IPS-18c (cell line): Measurements from ENCODE around the gene YPEL2.
"Not testable (repeated sequence)": the region's sequence is repeated elsewhere in the genome, so short reads cannot be mapped to it uniquely, and the experiment has no call there.

Experiments
- H3K4me3 ChIP-seq: 2 replicates; pipeline ENCODE4 v1.7.0; 2013; ENCODE audit warnings: low read depth, mild to moderate bottlenecking, low read length, moderate library complexity; ENCODE audit not compliant: insufficient read depth
- H3K9me3 ChIP-seq: one replicate; pipeline ENCODE4 v1.6.1; 2013; ENCODE audit warnings: mild to moderate bottlenecking, low read length, moderate library complexity; ENCODE audit not compliant: control insufficient read depth, insufficient read depth

Gene YPEL2

GRCh38 chr17:59409336-59410048 is 78.0 kb downstream of the YPEL2 start:
- Histone ChIP-seq H3K9me3 (peaks cover 2% of the 10 kb centered on the region), H3K4me3 (no peak overlapping the region)

- H3K9me3 ChIP-seq = peaks cover 2% of the 10 kb centered on the region
- H3K4me3 ChIP-seq = no peak overlapping the region
These were observed 78.6 kb downstream of the YPEL2 start for GRCh38 chr17:59410049-59410437.

GRCh38 chr17:59412431-59412830 is 81.0 kb downstream of the YPEL2 start:
- not testable (repeated sequence) for H3K4me3 ChIP-seq, H3K9me3 ChIP-seq

GRCh38 chr17:59413014-59413766 is 81.7 kb downstream of the YPEL2 start:
- peaks cover 2% of the 10 kb centered on the region for H3K9me3 ChIP-seq
- no peak overlapping the region for H3K4me3 ChIP-seq

- Histone ChIP-seq H3K4me3 (no peak overlapping the region), H3K9me3 (no peaks in the 10 kb centered on the region)
These were observed 83.9 kb downstream of the YPEL2 start for GRCh38 chr17:59415397-59415796.

GRCh38 chr17:59416184-59416583 is 84.7 kb downstream of the YPEL2 start:
- Histone ChIP-seq H3K4me3 (no peak overlapping the region), H3K9me3 (no peaks in the 10 kb centered on the region)

GRCh38 chr17:59417452-59417851 is 86.0 kb downstream of the YPEL2 start:
- H3K4me3 ChIP-seq = no peak overlapping the region
- no peaks in the 10 kb centered on the region for H3K9me3 ChIP-seq

- Histone ChIP-seq H3K4me3 (no peak overlapping the region), H3K9me3 (no peaks in the 10 kb centered on the region)
These were observed 87.3 kb downstream of the YPEL2 start for GRCh38 chr17:59418732-59419166.

GRCh38 chr17:59420901-59421300 is 89.4 kb downstream of the YPEL2 start:
- Histone ChIP-seq H3K9me3 (peaks cover 3% of the 10 kb centered on the region), H3K4me3 (no peak overlapping the region)

- Histone ChIP-seq H3K9me3 (peaks cover 3% of the 10 kb centered on the region), H3K4me3 (no peak overlapping the region)
These were observed 90.3 kb downstream of the YPEL2 start for GRCh38 chr17:59421722-59422121.

GRCh38 chr17:59423137-59423724 is 91.8 kb downstream of the YPEL2 start:
- no peak overlapping the region for H3K4me3 ChIP-seq
- H3K9me3 ChIP-seq = peaks cover 3% of the 10 kb centered on the region

- H3K9me3 ChIP-seq = peaks cover 3% of the 10 kb centered on the region
- no peak overlapping the region for H3K4me3 ChIP-seq
These were observed 92.4 kb downstream of the YPEL2 start for GRCh38 chr17:59423903-59424302.

- Histone ChIP-seq H3K9me3 (peaks cover 3% of the 10 kb centered on the region), H3K4me3 (no peak overlapping the region)
These were observed 92.9 kb downstream of the YPEL2 start for GRCh38 chr17:59424331-59424730.

- H3K9me3 ChIP-seq = peaks cover 3% of the 10 kb centered on the region
- no peak overlapping the region for H3K4me3 ChIP-seq
These were observed 93.9 kb downstream of the YPEL2 start for GRCh38 chr17:59425085-59425931.

GRCh38 chr17:59426031-59426430 is 94.6 kb downstream of the YPEL2 start:
- Histone ChIP-seq H3K9me3 (peaks cover 3% of the 10 kb centered on the region), H3K4me3 (no peak overlapping the region)

GRCh38 chr17:59427425-59427921 is 96.0 kb downstream of the YPEL2 start:
- peaks cover 3% of the 10 kb centered on the region for H3K9me3 ChIP-seq

GRCh38 chr17:59427996-59428395 is 96.5 kb downstream of the YPEL2 start:
- H3K9me3 ChIP-seq = peaks cover 3% of the 10 kb centered on the region
- H3K4me3 ChIP-seq = no peak overlapping the region

More at GRCh38 chr17:59427425-59427921, 96.0 kb downstream of the YPEL2 start:
- H3K4me3 ChIP-seq = no peak overlapping the region
